Measurements from ENCODE around the gene UBE2F. TPM values are rescaled to one million over a fixed set of nuclear protein-coding genes. Genes with fewer than 3 reads are reported as not detected.
A peak's percentile ranks its signal among the peaks of the same experiment; 100 is the strongest.

Gene UBE2F
- total and polyA plus RNA-seq, 2 of the 13 experiments (the other 11 are each of a cell fraction or from before 2014, with no cell fraction given) = 35.4 to 73.1 TPM

DNA sequence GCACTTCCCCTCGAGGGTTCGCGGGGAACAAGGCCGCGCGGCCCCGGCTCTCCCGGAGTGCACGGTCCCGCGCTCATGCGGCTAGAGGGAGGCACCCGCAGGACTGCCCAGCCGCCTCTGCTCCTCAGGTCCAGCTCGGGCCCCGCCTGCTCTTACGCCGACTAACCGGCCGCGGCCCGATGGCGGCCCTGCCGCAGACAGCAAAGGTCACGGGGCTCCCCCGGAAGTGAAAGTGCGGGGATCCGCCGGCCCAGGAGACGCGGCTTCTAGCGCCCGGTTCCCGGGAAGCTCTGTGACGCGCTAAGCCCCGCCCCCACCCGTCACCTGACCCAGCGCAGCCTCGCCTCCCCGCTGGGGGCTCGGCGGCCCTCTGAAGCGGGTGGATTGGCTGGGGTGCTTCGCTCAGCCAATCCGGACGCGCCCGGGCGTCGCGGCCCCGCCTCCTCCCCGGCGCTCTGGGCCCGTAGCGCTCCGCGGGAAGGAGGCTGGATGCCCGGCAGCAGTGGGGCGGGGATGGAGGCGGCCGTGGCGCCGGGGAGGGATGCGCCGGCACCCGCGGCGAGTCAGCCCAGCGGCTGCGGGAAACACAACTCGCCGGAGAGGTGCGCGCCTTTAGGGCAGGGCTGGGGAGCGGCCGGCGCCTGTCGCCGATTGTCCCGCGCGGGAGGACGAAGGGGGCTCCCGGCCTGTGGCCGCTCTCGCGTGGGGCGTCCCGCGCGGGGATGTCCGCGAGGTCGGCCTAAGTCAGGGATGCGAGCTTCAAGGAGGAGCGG lies 93.9 kb downstream of the UBE2F start, which contains the start of gene SCLY (continued):
- TF ChIP-seq MYPOP (CRISPR knock-in tag; IDR thresholded peaks at IDR 0.05) (peak; percentile 95), HHEX (CRISPR knock-in tag; IDR thresholded peaks at IDR 0.05) (no peak), ZNF564 (CRISPR knock-in tag; IDR thresholded peaks at IDR 0.05) (peak; percentile 91), GLMP (CRISPR knock-in tag; IDR thresholded peaks at IDR 0.05; ENCODE audit: borderline replicate concordance) (no peak), TRIM22 (IDR thresholded peaks at IDR 0.05) (no peak), ZFP36L2 (CRISPR knock-in tag; IDR thresholded peaks at IDR 0.05) (no peak), ZNF777 (CRISPR knock-in tag; IDR thresholded peaks at IDR 0.05) (peak; percentile 93), ZNF333 (CRISPR knock-in tag; IDR thresholded peaks at IDR 0.05; ENCODE audit: borderline replicate concordance) (peak; percentile 79; the same call in 1 of the 2 replicates), ZC3H4 (CRISPR knock-in tag; IDR thresholded peaks at IDR 0.05; ENCODE audit: borderline replicate concordance) (peak; percentile 17; the same call in 1 of the 2 replicates), ZNF256 (CRISPR knock-in tag; conservative IDR thresholded peaks at IDR 0.05) (peak; percentile 68; the same call in 1 of the 2 replicates), CENPBD1 (CRISPR knock-in tag; IDR thresholded peaks at IDR 0.05; ENCODE audit: borderline replicate concordance, low read depth) (no peak), SETDB1 (CRISPR knock-in tag; IDR thresholded peaks at IDR 0.05; ENCODE audit: borderline replicate concordance) (peak; percentile 44; the same call in 1 of the 2 replicates), ZNF557 (CRISPR knock-in tag; IDR thresholded peaks at IDR 0.05) (no peak), ETS1 (CRISPR knock-in tag; IDR thresholded peaks at IDR 0.05) (no peak), TEAD3 (CRISPR knock-in tag; optimal IDR thresholded peaks at IDR 0.05; ENCODE audit: borderline replicate concordance) (peak; percentile 33), ZMYM4 (CRISPR knock-in tag; IDR thresholded peaks at IDR 0.05) (peak; percentile 85), ZNF17 (CRISPR knock-in tag; IDR thresholded peaks at IDR 0.05) (no peak), EEA1 (CRISPR knock-in tag; IDR thresholded peaks at IDR 0.05; ENCODE audit: borderline replicate concordance) (0 out of 2 replicates have a peak, but pooled peaks have one; percentile 36)
- TF ChIP-seq, protein P1, sequence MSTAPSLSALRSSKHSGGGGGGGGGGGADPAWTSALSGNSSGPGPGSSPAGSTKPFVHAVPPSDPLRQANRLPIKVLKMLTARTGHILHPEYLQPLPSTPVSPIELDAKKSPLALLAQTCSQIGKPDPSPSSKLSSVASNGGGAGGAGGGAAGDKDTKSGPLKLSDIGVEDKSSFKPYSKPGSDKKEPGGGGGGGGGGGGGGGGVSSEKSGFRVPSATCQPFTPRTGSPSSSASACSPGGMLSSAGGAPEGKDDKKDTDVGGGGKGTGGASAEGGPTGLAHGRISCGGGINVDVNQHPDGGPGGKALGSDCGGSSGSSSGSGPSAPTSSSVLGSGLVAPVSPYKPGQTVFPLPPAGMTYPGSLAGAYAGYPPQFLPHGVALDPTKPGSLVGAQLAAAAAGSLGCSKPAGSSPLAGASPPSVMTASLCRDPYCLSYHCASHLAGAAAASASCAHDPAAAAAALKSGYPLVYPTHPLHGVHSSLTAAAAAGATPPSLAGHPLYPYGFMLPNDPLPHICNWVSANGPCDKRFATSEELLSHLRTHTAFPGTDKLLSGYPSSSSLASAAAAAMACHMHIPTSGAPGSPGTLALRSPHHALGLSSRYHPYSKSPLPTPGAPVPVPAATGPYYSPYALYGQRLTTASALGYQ (CRISPR knock-in tag; IDR thresholded peaks at IDR 0.05) = peak; percentile 41; the same call in 1 of the 2 replicates
- TF ChIP-seq, protein P2, sequence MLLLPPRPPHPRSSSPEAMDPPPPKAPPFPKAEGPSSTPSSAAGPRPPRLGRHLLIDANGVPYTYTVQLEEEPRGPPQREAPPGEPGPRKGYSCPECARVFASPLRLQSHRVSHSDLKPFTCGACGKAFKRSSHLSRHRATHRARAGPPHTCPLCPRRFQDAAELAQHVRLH (CRISPR knock-in tag; IDR thresholded peaks at IDR 0.05; ENCODE audit: borderline replicate concordance, low read depth) = peak; percentile 56; the same call in 1 of the 2 replicates
